Endothelial cell (in vitro differentiated cells): ENCODE data around the gene MS4A8. TPM values are rescaled to one million over a fixed set of nuclear protein-coding genes. Genes with fewer than 3 reads are reported as not detected.
A peak's percentile ranks its signal among the peaks of the same experiment; 100 is the strongest.
"Not testable (repeated sequence)": the region's sequence is repeated elsewhere in the genome, so short reads cannot be mapped to it uniquely, and the experiment has no call there.

Experiments used
- DNase-seq: peaks from one replicate; pipeline ENCODE4 v3.0.0; 2021; ENCODE audit warnings: low spot score
- H3K27ac Mint-ChIP-seq: one replicate; pipeline ENCODE4 v1.8.0; 2021; ENCODE audit warnings: mixed read lengths, inconsistent platforms; ENCODE audit not compliant: unreplicated experiment
- H3K27me3 Mint-ChIP-seq: one replicate; pipeline ENCODE4 v1.8.0; 2021; ENCODE audit warnings: mild to moderate bottlenecking, moderate library complexity, mixed read lengths, inconsistent platforms; ENCODE audit not compliant: unreplicated experiment
- H3K36me3 Mint-ChIP-seq: one replicate; pipeline ENCODE4 v1.8.0; 2021; ENCODE audit warnings: mild to moderate bottlenecking, low read depth, mixed read lengths, inconsistent platforms; ENCODE audit not compliant: unreplicated experiment
- H3K4me1 Mint-ChIP-seq: one replicate; pipeline ENCODE4 v1.8.0; 2021; ENCODE audit warnings: mild to moderate bottlenecking, mixed read lengths, inconsistent platforms; ENCODE audit not compliant: unreplicated experiment
- H3K4me3 Mint-ChIP-seq: one replicate; pipeline ENCODE4 v1.8.0; 2021; ENCODE audit warnings: mild to moderate bottlenecking, mixed read lengths, inconsistent platforms; ENCODE audit not compliant: unreplicated experiment
- H3K9me3 Mint-ChIP-seq: one replicate; pipeline ENCODE4 v1.8.0; 2021; ENCODE audit warnings: mixed read lengths, inconsistent platforms; ENCODE audit not compliant: unreplicated experiment
- CTCF ChIP-seq: fragments of 200-600 bp; sonication (generic); IDR thresholded peaks from one replicate; pipeline ENCODE4 v1.5.0; 2021; ENCODE audit warnings: antibody characterized with exemption; ENCODE audit not compliant: unreplicated experiment
- total RNA-seq: library from RNA; stranded (reverse); fragmentation: NEBNext Ultra II Directional; extraction: Animal tissue kit (Norgen Biotek cat#: 25700); gene quantifications from one replicate; pipeline ENCODE4 v1.2.1, GENCODE V29; 2021; ENCODE audit not compliant: unreplicated experiment

The MS4A8 gene
- total RNA-seq, 1 donor from 2014 or later, result not detected

- peaks cover 4% of the 10 kb centered on the region for H3K27me3 Mint-ChIP-seq
- no peaks in the 10 kb centered on the region for H3K36me3 Mint-ChIP-seq
- no peaks in the 10 kb centered on the region for H3K4me1 Mint-ChIP-seq
- no peak overlapping the region for H3K27ac Mint-ChIP-seq
- TF ChIP-seq CTCF, result peak; percentile 29
- DNase-seq, result peak; percentile 21
- H3K4me3 Mint-ChIP-seq, result no peak overlapping the region
- H3K9me3 Mint-ChIP-seq, result no peaks in the 10 kb centered on the region
Observed at GRCh38 chr11:60710482-60710881, 11.1 kb downstream of the MS4A8 start.

GRCh38 chr11:60711276-60711675, 11.9 kb downstream of the MS4A8 start:
- H3K4me3 Mint-ChIP-seq, result no peak overlapping the region
- H3K36me3 Mint-ChIP-seq, result no peaks in the 10 kb centered on the region
- DNase-seq, result no peak
- no peak overlapping the region for H3K27ac Mint-ChIP-seq
- no peaks in the 10 kb centered on the region for H3K9me3 Mint-ChIP-seq
- no peaks in the 10 kb centered on the region for H3K4me1 Mint-ChIP-seq
- peaks cover 4% of the 10 kb centered on the region for H3K27me3 Mint-ChIP-seq
- TF ChIP-seq CTCF, result no peak

GRCh38 chr11:60713423-60713822, 14.0 kb downstream of the MS4A8 start:
- DNase-seq, H3K4me1 Mint-ChIP-seq, H3K27me3 Mint-ChIP-seq, H3K36me3 Mint-ChIP-seq, H3K4me3 Mint-ChIP-seq, H3K27ac Mint-ChIP-seq: not testable (repeated sequence)
- H3K9me3 Mint-ChIP-seq, result peaks cover 11% of the 10 kb centered on the region

- H3K4me1 Mint-ChIP-seq, result peaks cover 8% of the 10 kb centered on the region
- H3K27ac Mint-ChIP-seq, result no peak overlapping the region
- no peak for TF ChIP-seq CTCF
- H3K4me3 Mint-ChIP-seq, result no peak overlapping the region
- peaks cover 11% of the 10 kb centered on the region for H3K9me3 Mint-ChIP-seq
- peaks cover 5% of the 10 kb centered on the region for H3K36me3 Mint-ChIP-seq
- H3K27me3 Mint-ChIP-seq, result peaks cover 4% of the 10 kb centered on the region
- DNase-seq, result no peak
Observed at GRCh38 chr11:60717956-60718355, 18.5 kb downstream of the MS4A8 start.

GRCh38 chr11:60718524-60719316, 19.3 kb downstream of the MS4A8 start:
- Mint-ChIP-seq H3K9me3 (peaks cover 11% of the 10 kb centered on the region), H3K27ac (no peak overlapping the region), H3K4me1 (peaks cover 15% of the 10 kb centered on the region), H3K4me3 (no peak overlapping the region), H3K27me3 (peaks cover 4% of the 10 kb centered on the region), H3K36me3 (peaks cover 5% of the 10 kb centered on the region)
- no peak for DNase-seq
- no peak for TF ChIP-seq CTCF
